ENCODE results near the gene KCP.

Gene KCP

DNA sequence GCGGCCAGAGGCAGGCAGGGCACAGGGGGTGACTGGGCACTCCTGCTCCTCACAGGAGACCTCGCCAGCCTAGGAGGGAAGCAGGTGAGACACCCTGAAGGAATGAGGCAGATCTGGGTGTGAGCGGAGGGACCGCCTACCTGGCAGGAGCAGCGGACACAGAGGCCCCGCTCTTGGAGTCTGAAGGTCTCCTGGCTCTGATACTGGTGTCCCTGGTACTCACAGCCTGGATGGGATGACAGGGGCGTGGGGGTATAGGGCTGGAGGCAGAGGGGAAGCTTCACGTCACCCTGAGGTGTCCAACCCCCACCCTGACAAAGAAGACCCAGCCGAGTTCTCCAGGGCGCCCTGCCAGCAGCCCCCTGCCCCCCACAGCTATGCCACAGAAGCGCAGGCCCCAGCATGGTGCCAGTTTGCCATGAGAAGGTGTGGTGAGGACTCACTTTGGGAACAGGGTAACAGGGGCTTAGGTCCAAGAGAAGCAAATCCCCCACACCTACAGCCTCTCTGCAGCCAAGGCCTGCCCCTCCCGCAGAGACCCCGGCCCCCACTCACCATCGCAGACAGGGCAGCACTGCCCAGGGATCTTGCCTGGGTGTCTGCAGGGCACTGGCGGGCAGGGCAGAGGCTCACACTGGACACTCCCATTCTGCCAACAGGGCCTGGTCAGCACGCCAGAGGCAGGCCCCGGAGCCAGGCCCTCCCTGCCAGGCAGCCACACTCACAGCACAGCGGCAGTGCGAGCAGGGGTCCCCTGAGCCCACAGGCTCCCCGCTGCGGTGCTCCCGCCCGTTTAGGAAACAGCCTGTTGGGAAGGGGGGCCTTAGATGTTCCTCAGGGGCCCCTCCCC lies 17.0 kb downstream of the KCP start:
- Histone ChIP-seq H3K79me2 (ENCODE audit: low read length) (no peaks in the 10 kb centered on the region), H3K4me2 (ENCODE audit: low read depth, low read length) (no peak overlapping the region), H3K9me3 (replicated peaks; ENCODE audit: insufficient read depth, low read length) (no peaks in the 10 kb centered on the region), H3K9me2 (replicated peaks; ENCODE audit: insufficient read depth, low read length) (no peaks in the 10 kb centered on the region), H3F3A (ENCODE audit: insufficient read depth, low read length) (no peaks in the 10 kb centered on the region), H2AFZ (ENCODE audit: low read length) (no peak overlapping the region), H3K4me1 (ENCODE audit: low read length) (no peaks in the 10 kb centered on the region), H3K27ac (ENCODE audit: low read length) (no peak overlapping the region), H3K27me3 (replicated peaks; ENCODE audit: insufficient read depth, low read length) (peaks cover 25% of the 10 kb centered on the region), H3K4me3 (ENCODE audit: low read length) (no peak overlapping the region), H3K9ac (ENCODE audit: low read length) (no peak overlapping the region), H4K20me1 (ENCODE audit: insufficient read depth, low read length) (no peaks in the 10 kb centered on the region), H3K36me3 (replicated peaks; ENCODE audit: insufficient read depth, low read length) (no peaks in the 10 kb centered on the region)
- TF ChIP-seq EZH2phosphoT487 (IDR thresholded peaks at IDR 0.05; ENCODE audit: low read length) (no peak), EZH2 (optimal IDR thresholded peaks at IDR 0.05; ENCODE audit: low read depth, low read length) (no peak)
- TF ChIP-seq, protein P1, sequence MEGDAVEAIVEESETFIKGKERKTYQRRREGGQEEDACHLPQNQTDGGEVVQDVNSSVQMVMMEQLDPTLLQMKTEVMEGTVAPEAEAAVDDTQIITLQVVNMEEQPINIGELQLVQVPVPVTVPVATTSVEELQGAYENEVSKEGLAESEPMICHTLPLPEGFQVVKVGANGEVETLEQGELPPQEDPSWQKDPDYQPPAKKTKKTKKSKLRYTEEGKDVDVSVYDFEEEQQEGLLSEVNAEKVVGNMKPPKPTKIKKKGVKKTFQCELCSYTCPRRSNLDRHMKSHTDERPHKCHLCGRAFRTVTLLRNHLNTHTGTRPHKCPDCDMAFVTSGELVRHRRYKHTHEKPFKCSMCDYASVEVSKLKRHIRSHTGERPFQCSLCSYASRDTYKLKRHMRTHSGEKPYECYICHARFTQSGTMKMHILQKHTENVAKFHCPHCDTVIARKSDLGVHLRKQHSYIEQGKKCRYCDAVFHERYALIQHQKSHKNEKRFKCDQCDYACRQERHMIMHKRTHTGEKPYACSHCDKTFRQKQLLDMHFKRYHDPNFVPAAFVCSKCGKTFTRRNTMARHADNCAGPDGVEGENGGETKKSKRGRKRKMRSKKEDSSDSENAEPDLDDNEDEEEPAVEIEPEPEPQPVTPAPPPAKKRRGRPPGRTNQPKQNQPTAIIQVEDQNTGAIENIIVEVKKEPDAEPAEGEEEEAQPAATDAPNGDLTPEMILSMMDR (IDR thresholded peaks at IDR 0.05; ENCODE audit: low read length) = no peak
- DNase-seq = no peak

DNA sequence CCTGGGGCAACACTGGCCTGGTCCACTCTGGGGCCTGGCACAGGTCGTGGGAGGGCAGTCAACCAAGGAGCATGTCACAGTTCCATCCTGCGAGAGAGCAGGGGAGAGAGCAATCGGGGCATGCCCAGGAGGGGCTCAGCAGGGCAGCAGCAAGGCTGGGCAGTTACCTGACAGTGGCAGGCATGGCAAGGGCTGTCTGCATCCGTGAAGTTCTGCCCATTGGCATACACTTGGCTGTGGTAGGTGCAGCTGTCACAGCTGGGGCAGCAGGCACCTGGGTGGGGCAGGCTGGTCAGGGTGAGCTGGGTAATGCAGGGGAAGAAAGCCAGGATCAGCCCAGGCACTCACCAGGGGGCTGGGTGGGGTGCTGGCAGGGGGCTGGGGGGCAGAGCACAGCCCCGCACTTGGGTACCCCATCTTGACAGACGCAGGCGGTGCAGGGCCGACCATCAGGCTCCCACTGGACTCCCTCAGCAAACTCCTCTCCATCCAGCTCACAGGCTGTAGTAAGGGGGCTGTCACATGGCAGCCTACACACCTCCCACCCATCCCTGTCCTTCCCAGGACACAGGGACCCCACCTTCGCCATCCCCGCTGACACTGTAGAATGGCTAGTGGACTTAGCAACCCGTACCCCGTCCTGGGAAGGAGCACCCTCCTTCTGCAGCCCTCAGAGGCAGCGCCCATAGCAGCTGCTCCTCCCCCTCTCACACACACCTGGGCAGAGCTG lies 17.8 kb downstream of the KCP start:
- Histone ChIP-seq H3K4me2 (ENCODE audit: low read depth, low read length) (no peak overlapping the region), H3K27ac (ENCODE audit: low read length) (no peak overlapping the region)

DNA sequence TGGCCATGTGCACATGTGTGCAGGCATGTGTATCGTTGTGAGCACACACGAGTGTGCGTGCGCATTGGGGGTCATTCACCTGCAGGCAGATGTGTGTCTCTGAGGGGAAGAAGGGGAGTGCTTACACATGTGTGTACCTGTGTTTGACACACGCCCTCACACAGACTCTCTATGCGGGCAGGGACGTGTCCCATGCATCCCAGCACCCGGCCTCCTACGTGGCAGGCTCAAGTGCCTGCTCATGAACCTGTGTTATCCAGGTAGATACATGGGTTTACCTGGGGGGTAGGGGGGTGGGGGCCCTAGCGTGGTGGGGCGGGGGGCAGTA lies 18.6 kb downstream of the KCP start:
- no peaks in the 10 kb centered on the region for H3K9me2 ChIP-seq (replicated peaks; ENCODE audit: insufficient read depth, low read length)
- no peaks in the 10 kb centered on the region for H4K20me1 ChIP-seq (ENCODE audit: insufficient read depth, low read length)
- H2AFZ ChIP-seq (ENCODE audit: low read length) = no peak overlapping the region
- no peak overlapping the region for H3K9ac ChIP-seq (ENCODE audit: low read length)
- TF ChIP-seq EZH2phosphoT487 (IDR thresholded peaks at IDR 0.05; ENCODE audit: low read length) (no peak), EZH2 (optimal IDR thresholded peaks at IDR 0.05; ENCODE audit: low read depth, low read length) (no peak)
- TF ChIP-seq, protein P1 (IDR thresholded peaks at IDR 0.05; ENCODE audit: low read length) = no peak
- no peaks in the 10 kb centered on the region for H3K79me2 ChIP-seq (ENCODE audit: low read length)
- no peak overlapping the region for H3K4me2 ChIP-seq (ENCODE audit: low read depth, low read length)
- H3K4me1 ChIP-seq (ENCODE audit: low read length) = no peaks in the 10 kb centered on the region
- no peak overlapping the region for H3K27ac ChIP-seq (ENCODE audit: low read length)
- DNase-seq = no peak
- peaks cover 25% of the 10 kb centered on the region for H3K27me3 ChIP-seq (replicated peaks; ENCODE audit: insufficient read depth, low read length)
- H3K9me3 ChIP-seq (replicated peaks; ENCODE audit: insufficient read depth, low read length) = no peaks in the 10 kb centered on the region
- no peak overlapping the region for H3K4me3 ChIP-seq (ENCODE audit: low read length)
- H3K36me3 ChIP-seq (replicated peaks; ENCODE audit: insufficient read depth, low read length) = no peaks in the 10 kb centered on the region
- H3F3A ChIP-seq (ENCODE audit: insufficient read depth, low read length) = no peaks in the 10 kb centered on the region

More for the DNA sequence above, 17.8 kb downstream of the KCP start:
- H3K36me3 ChIP-seq (replicated peaks; ENCODE audit: insufficient read depth, low read length) = no peaks in the 10 kb centered on the region
- DNase-seq = no peak
- H3K79me2 ChIP-seq (ENCODE audit: low read length) = no peaks in the 10 kb centered on the region
- H4K20me1 ChIP-seq (ENCODE audit: insufficient read depth, low read length) = no peaks in the 10 kb centered on the region
- H3F3A ChIP-seq (ENCODE audit: insufficient read depth, low read length) = no peaks in the 10 kb centered on the region
- TF ChIP-seq EZH2 (optimal IDR thresholded peaks at IDR 0.05; ENCODE audit: low read depth, low read length) (no peak), EZH2phosphoT487 (IDR thresholded peaks at IDR 0.05; ENCODE audit: low read length) (no peak)
- TF ChIP-seq, protein P1 (IDR thresholded peaks at IDR 0.05; ENCODE audit: low read length) = no peak
- no peak overlapping the region for H2AFZ ChIP-seq (ENCODE audit: low read length)
- no peaks in the 10 kb centered on the region for H3K9me3 ChIP-seq (replicated peaks; ENCODE audit: insufficient read depth, low read length)
- H3K4me3 ChIP-seq (ENCODE audit: low read length) = no peak overlapping the region
- no peaks in the 10 kb centered on the region for H3K4me1 ChIP-seq (ENCODE audit: low read length)
- peaks cover 25% of the 10 kb centered on the region for H3K27me3 ChIP-seq (replicated peaks; ENCODE audit: insufficient read depth, low read length)
- H3K9me2 ChIP-seq (replicated peaks; ENCODE audit: insufficient read depth, low read length) = no peaks in the 10 kb centered on the region
- H3K9ac ChIP-seq (ENCODE audit: low read length) = no peak overlapping the region

Measured in MM.1S (cell line).